Activated T-helper 2 cell treated with anti-CD3 and anti-CD28 coated beads, Interferon-gamma antibody, Interleukin-2, Interleukin-4, amounts not matched to agents 10 μg/mL and 5 μg/mL and 100 μg/mL, durations not matched to agents 14 hours and 24 hours and 36 hours (primary cell): ENCODE results near the gene SLC34A1. TPM values are rescaled to one million over a fixed set of nuclear protein-coding genes. Genes with fewer than 3 reads are reported as not detected.

Experiments
- DNase-seq: peaks from one replicate; pipeline ENCODE4 v3.0.0; 2021; ENCODE audit warnings: low spot score
- H3K27ac Mint-ChIP-seq: one replicate; pipeline ENCODE4 v1.8.0; 2021; ENCODE audit warnings: mixed read lengths
- H3K27me3 Mint-ChIP-seq: one replicate; pipeline ENCODE4 v1.8.0; 2021; ENCODE audit warnings: low read depth, mixed read lengths
- H3K36me3 Mint-ChIP-seq: one replicate; pipeline ENCODE4 v1.8.0; 2021; ENCODE audit warnings: low read depth, mixed read lengths
- H3K4me1 Mint-ChIP-seq: one replicate; pipeline ENCODE4 v1.8.0; 2021; ENCODE audit warnings: low read depth, mixed read lengths
- H3K4me3 Mint-ChIP-seq: one replicate; pipeline ENCODE4 v1.8.0; 2021; ENCODE audit warnings: low read depth, mild to moderate bottlenecking, moderate library complexity, mixed read lengths
- H3K9me3 Mint-ChIP-seq: one replicate; pipeline ENCODE4 v1.8.0; 2021; ENCODE audit warnings: mixed read lengths
- intact Hi-C: fragments of 100-400 bp; cut with micrococcal nuclease; formaldehyde crosslinking; loops from one replicate; pipeline ENCODE4 v1.15.1; 2023
- total RNA-seq: library from RNA; stranded (reverse); gene quantifications from 2 replicates; pipeline ENCODE4 v1.2.3, GENCODE V29; 2022

SLC34A1 gene
- total RNA-seq, 1 donor from 2014 or later = not detected

DNA sequence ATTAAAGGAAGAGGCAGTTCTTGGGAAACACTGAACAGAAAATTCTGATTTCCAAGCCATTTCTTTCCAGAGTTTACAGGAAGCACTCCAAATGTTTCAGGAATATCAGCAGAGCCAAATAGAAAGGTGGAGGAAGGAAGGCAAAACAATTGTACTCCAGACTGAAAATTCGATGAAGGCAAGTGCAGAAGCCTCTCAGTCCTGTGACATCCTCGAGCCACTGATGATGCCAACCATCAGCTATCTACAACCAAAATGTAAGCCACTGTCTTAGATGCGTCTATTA lies 34.9 kb upstream of the SLC34A1 start:
- no peaks in the 10 kb centered on the region for H3K9me3 Mint-ChIP-seq
- peak overlapping the region; percentile 95 for H3K4me3 Mint-ChIP-seq
- H3K27ac Mint-ChIP-seq = peak overlapping the region; percentile 60
- intact Hi-C loops = no loop called here
- peaks cover 34% of the 10 kb centered on the region for H3K4me1 Mint-ChIP-seq
- H3K27me3 Mint-ChIP-seq = no peaks in the 10 kb centered on the region
- no peak for DNase-seq
- H3K36me3 Mint-ChIP-seq = peaks cover 42% of the 10 kb centered on the region

DNA sequence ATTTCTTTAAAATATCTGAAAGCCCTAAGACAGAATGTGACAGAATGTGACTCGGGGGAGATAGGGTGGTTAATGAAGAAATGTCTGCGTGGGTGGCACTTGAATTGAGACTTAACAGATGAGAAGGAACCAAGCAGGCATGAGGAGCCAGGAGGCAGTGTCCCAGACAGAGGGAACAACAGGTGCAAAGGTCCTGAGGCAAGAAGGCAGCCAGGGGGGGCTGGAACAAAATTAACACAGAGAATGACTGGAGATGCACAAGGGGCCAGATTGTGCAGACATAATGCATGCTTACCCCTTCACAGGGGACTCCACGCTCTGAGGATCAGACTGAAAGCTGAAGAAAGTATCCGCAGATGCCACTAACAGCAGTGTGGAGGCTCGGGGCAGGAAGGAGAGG lies 34.5 kb upstream of the SLC34A1 start:
- Mint-ChIP-seq H3K4me1 (peaks cover 36% of the 10 kb centered on the region), H3K27ac (peak overlapping the region; percentile 50), H3K4me3 (peak overlapping the region; percentile 95), H3K9me3 (no peaks in the 10 kb centered on the region), H3K27me3 (no peaks in the 10 kb centered on the region), H3K36me3 (peaks cover 42% of the 10 kb centered on the region)
- intact Hi-C loops = loop anchor here (2.0 kb wide), 1 partner anchor 37 kb away; no protein-coding TSS in a partner anchor
- DNase-seq = no peak

DNA sequence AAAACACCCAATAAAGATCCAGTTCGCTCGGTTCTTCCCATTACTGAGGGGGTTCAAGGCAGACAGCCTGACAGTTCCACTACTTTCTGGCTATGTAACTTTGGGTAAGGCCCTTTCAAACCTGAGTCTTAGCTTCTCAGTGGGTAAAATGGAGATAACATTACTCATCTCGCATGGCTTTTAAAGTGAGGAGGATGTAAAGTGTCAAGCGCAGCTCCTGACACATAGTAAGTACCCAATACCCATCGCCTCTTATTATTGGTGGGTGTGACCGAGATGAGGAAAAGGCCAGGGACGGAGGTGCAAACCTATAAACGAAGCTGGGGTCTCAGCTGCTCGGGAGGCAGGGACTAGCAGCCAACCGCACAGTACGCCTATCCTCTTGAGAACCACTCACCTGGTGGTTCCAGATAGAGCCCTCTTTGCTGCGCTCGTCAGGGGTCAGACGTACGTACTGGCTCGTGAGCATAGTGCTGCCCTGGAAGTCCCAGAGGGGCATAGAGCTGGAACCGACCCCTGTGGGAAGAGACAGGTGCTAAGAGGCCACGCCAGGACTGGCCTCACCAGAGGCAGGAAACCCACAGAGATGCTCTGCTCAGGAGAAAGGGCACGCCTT lies 33.4 kb upstream of the SLC34A1 start:
- intact Hi-C loops = loop anchor here (1.0 to 2.0 kb wide), 3 partner anchors 13 to 78 kb away; no protein-coding TSS in a partner anchor

DNA sequence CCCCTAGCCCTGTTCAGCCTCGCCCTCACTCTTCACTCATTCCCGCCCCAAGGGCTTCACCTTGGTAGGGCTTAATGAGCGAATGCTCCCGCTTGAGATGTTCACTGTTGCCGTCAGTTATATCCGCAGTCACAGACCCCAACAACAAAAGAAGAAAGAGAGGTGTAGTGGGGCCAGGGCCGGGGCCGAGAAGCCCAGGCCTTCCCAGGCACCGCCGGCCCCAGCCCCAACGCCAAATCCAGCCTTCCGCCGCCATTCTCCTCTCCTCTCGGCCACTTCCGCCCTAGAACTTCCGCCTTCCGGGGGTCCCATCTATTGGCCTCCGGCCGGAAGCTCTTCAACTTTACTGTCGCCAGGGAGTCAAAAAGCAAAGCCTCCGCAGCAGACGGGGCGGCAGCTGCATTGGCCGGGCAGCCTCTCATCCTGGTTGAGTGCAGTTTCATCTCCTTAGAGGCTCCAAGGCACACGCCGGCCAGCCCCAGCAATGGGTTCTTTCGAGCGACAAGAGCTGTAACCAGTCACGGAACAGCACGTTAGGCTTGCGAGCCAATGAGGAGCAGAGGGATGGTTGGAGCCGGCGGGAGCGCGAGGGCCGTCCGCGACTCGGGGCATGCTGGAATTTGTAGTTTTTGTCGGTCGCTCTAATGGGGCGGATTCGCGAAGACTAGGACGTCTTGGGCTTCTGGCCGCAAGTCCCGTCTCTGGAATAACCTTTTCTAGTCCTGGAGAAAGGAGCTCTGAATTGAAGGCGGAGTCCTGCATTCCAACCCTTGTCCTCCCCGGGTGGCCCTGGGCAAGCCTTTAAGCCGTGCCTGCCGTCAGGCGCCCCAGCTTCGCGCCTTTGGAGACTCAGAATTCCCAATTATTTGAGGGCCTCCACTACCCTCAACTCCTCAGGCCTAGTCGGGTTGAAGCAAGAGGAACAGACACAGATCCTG lies 32.6 kb upstream of the SLC34A1 start, which contains the start of gene LMAN2:
Gene LMAN2 (minus strand): TSS at position 277 of the 938 bp plus-strand sequence. CDS start 21 bp downstream, at position 256.
- peaks cover 8% of the 10 kb centered on the region for H3K9me3 Mint-ChIP-seq
- peaks cover 31% of the 10 kb centered on the region for H3K36me3 Mint-ChIP-seq
- peak; percentile 92 for DNase-seq
- peak within 1 kb of the TSS; percentile 100 for H3K27ac Mint-ChIP-seq
- peaks cover 44% of the 10 kb centered on the region for H3K4me1 Mint-ChIP-seq
- intact Hi-C loops = loop anchor here (1.0 to 2.0 kb wide), 3 partner anchors 13 to 78 kb away; no protein-coding TSS in a partner anchor
- H3K4me3 Mint-ChIP-seq = peak within 1 kb of the TSS; percentile 95
- H3K27me3 Mint-ChIP-seq = no peaks in the 10 kb centered on the region

More for the DNA sequence above, 33.4 kb upstream of the SLC34A1 start:
- no peaks in the 10 kb centered on the region for H3K27me3 Mint-ChIP-seq
- no peak for DNase-seq
- peaks cover 39% of the 10 kb centered on the region for H3K4me1 Mint-ChIP-seq
- H3K27ac Mint-ChIP-seq = peak overlapping the region; percentile 100
- peak overlapping the region; percentile 95 for H3K4me3 Mint-ChIP-seq
- peaks cover 38% of the 10 kb centered on the region for H3K36me3 Mint-ChIP-seq
- peaks cover 8% of the 10 kb centered on the region for H3K9me3 Mint-ChIP-seq

DNA sequence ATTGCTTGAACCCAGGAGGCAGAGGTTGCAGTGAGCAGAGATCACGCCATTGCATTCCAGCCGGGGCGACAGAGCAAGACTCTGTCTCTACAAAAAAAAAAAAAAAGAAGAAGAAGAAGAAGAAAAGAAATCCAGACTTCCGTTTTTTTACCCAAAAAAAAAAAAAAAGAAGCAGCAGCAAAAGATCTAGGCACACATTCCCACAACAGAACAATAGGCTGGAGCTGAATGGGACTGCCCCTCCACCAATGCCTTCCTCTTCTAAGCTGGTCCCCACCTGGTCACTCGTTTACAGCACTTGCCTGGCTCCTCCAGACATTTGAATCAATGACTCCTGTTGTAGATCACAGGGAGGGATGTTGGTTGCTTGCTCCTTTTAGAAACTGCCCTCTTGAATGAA lies 31.1 kb upstream of the SLC34A1 start:
- no peak overlapping the region for H3K27ac Mint-ChIP-seq
- intact Hi-C loops = no loop called here
- H3K4me3 Mint-ChIP-seq = no peak overlapping the region
- DNase-seq = no peak
- no peaks in the 10 kb centered on the region for H3K27me3 Mint-ChIP-seq
- H3K9me3 Mint-ChIP-seq = peaks cover 8% of the 10 kb centered on the region
- H3K36me3 Mint-ChIP-seq = peaks cover 19% of the 10 kb centered on the region
- H3K4me1 Mint-ChIP-seq = peaks cover 45% of the 10 kb centered on the region

DNA sequence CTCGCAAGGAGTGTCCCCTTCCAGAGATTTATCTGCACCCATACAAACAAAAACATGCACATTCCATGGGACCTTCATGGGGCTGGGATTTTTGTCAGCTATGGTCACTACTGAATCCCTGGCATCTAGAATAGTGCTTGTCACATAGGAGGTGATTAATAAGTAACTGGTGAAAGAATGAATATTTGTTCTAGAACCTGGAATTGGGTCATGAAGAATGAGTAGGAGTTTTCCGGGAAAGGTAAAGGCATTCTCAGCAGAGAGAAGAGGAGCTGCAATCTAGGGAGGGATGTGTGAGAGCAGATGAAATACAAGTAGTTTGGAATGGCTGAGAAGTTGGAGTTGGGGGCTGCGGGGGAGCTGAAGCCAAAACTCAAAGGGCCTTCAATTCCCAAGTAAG lies 30.0 kb upstream of the SLC34A1 start:
- Mint-ChIP-seq H3K4me1 (peaks cover 48% of the 10 kb centered on the region), H3K4me3 (no peak overlapping the region), H3K27ac (no peak overlapping the region), H3K27me3 (no peaks in the 10 kb centered on the region), H3K36me3 (peaks cover 15% of the 10 kb centered on the region), H3K9me3 (peaks cover 8% of the 10 kb centered on the region)
- no peak for DNase-seq
- intact Hi-C loops = no loop called here

DNA sequence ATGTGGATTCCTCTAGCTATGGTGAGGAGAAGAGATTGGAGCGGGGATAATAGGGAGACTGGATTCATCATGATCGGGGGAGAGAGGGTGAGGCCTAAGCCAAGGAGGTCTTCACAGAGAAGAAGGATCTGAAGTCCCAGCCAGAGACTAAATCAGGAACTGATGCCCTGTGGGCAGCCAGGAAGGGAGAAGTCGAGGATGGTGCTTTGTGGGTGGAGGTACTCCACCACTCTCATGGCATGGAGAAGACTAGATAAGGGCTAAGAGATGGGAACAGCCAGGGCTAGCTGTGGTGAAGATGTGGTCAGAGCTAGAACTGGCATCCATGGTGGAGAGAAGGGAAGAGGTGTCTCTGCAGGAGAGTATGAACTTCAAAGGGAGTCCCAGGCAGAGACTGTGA lies 29.5 kb upstream of the SLC34A1 start:
- Mint-ChIP-seq H3K4me3 (no peak overlapping the region), H3K36me3 (peaks cover 12% of the 10 kb centered on the region), H3K9me3 (peaks cover 8% of the 10 kb centered on the region), H3K27ac (no peak overlapping the region), H3K4me1 (peaks cover 50% of the 10 kb centered on the region), H3K27me3 (no peaks in the 10 kb centered on the region)
- no peak for DNase-seq
- intact Hi-C loops = no loop called here

DNA sequence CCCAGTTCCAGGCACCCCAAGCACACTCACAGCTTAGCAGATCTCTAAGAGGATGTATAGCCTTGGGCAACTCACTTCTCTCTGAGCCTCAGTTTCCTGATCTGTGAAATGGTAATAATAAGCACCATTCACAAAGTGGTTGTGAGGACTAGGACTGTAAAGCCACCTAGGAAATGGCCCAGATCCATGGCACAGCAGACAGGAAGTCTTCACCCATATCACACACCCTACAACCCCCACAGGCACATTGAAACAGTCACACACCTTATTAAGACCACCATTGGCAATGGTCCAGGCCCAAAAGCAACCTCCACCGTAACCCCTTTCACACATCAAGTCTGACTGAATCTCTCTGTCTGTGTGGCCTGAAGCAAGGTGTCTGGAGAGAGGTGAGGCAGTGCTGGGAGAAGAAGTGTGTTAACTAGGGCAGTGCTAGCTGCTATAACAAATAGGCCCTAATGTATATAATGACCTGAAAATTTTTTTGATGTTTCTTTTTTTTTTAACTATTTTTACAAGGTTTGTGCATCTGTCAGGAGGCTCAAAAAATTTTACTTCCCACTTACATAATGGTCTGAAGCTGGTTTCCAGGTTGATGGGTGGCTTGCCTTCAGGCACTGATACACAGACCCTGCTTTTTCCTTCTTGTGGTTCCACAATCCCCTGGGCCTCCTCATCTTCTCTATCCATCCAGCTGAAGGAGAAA lies 28.9 kb upstream of the SLC34A1 start:
- intact Hi-C loops = no loop called here
- H3K36me3 Mint-ChIP-seq = peaks cover 11% of the 10 kb centered on the region
- peaks cover 8% of the 10 kb centered on the region for H3K9me3 Mint-ChIP-seq
- H3K27ac Mint-ChIP-seq = no peak overlapping the region
- no peak for DNase-seq
- no peaks in the 10 kb centered on the region for H3K27me3 Mint-ChIP-seq
- H3K4me3 Mint-ChIP-seq = no peak overlapping the region
- H3K4me1 Mint-ChIP-seq = peaks cover 50% of the 10 kb centered on the region

DNA sequence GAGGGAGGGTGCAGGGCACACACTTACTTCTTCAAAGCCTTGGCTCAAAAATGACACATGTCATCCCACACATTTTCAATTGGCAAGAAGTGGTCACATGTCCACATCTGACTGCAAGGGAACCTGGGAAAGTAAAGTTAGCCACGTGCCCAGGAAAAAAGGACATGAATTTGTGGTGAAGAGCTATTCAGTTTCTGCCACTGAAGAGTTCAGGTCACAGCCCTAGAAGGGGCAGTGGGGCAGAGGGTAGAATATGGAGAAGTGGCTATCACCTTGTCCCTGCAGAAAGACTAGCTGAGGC lies 28.4 kb upstream of the SLC34A1 start:
- intact Hi-C loops = loop anchor here (2.0 kb wide), 1 partner anchor 17 kb away; no protein-coding TSS in a partner anchor
- Mint-ChIP-seq H3K4me1 (peaks cover 46% of the 10 kb centered on the region), H3K27ac (no peak overlapping the region), H3K9me3 (peaks cover 8% of the 10 kb centered on the region), H3K36me3 (peaks cover 7% of the 10 kb centered on the region), H3K4me3 (no peak overlapping the region), H3K27me3 (no peaks in the 10 kb centered on the region)
- no peak for DNase-seq

DNA sequence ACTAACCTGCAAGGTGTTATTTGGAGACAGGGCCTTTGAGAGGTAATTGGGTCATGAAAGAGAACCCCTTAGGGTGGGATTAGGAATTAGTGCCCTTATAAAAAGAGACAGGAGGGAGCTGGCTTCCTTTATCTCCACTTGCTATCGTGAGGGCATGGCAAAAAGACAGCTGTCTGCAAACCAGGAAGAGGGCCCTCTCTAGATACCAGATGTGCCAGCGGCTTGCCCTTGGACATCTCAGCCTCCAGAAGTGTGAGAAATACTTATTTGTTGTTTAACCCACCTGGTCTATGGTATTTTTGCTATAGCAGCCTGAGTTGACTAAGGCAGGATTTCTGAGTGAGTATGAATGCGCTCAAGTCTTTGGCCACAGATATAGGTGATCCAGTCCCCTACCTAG lies 27.5 kb upstream of the SLC34A1 start:
- Mint-ChIP-seq H3K27me3 (no peaks in the 10 kb centered on the region), H3K27ac (peak overlapping the region; percentile 1), H3K4me1 (peaks cover 50% of the 10 kb centered on the region)

DNA sequence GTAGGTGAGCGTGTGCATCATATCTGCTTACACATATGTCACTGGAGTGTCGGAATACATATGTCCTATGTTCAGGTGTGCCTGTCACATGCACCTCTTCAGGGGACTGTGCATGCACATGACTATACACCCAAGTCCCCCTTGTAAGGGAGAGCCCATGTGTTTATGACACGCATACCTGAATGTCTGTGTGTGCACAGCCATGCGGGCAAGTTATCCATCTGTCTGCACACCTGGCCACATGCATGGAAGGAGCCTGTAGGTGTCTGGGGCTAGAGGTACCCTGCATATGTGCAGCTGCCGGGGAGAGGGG lies 27.1 kb upstream of the SLC34A1 start:
- Mint-ChIP-seq H3K9me3 (peaks cover 8% of the 10 kb centered on the region), H3K4me1 (peaks cover 51% of the 10 kb centered on the region), H3K36me3 (peaks cover 12% of the 10 kb centered on the region), H3K27ac (peak overlapping the region; percentile 48), H3K4me3 (peak overlapping the region; percentile 88), H3K27me3 (no peaks in the 10 kb centered on the region)
- intact Hi-C loops = loop anchor here (2.0 kb wide), 1 partner anchor 16 kb away; no protein-coding TSS in a partner anchor
- DNase-seq = no peak

More for the DNA sequence above, 27.5 kb upstream of the SLC34A1 start:
- peaks cover 8% of the 10 kb centered on the region for H3K9me3 Mint-ChIP-seq
- no peak overlapping the region for H3K4me3 Mint-ChIP-seq
- intact Hi-C loops = loop anchor here (2.0 kb wide), 1 partner anchor 16 kb away; no protein-coding TSS in a partner anchor
- DNase-seq = no peak
- H3K36me3 Mint-ChIP-seq = peaks cover 8% of the 10 kb centered on the region

DNA sequence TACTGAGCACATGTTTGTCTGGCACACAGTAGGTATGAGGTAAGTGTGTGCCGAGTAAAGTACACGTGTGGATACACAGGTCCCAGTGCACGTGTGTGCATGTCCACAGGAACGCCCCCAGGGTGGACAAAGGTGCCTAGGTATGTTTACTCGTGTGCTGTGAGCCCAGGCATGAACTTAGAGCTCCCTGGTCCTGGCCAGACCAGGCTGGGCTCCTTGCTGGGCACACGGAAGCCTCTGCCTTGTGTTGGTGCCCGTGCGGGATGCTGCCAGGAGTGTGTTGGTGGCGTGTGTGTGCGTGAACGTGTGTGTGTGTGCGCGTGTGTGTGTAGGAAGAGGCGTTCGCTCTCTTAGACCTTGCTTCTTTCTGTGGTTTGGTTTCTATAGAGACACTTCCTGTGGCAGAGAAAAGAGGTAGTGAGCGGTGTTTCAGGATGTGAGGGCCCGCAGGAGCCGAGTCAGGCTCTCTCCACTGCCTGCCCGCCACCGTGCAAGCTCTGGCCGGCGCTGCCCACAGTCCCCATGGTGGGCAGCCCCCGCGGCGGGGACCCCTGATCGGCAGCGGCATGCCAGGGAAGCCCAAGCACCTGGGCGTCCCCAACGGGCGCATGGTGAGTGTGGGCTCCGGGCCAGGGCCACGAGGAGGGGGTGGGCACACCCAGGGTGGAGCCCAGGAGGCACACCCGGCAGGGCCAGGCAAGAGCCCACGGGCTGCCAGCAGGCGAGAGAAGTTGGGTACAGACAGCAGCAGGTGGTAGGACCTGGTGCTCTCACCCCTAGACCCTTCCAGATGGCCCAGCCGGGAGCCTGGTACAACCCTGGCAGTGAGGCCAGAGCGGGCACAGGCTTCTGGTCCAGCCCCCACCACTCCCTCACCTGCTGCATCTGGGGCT lies 26.5 kb upstream of the SLC34A1 start, which contains the start of gene RGS14:
Gene RGS14 (plus strand): TSS at position 466 of the 893 bp plus-strand sequence. CDS start 101 bp downstream, at position 567.
- intact Hi-C loops = loop anchor here (2.0 kb wide), 1 partner anchor 15 kb away; no protein-coding TSS in a partner anchor
- peak within 1 kb of the TSS; percentile 74 for H3K27ac Mint-ChIP-seq
- no peaks in the 10 kb centered on the region for H3K27me3 Mint-ChIP-seq
- peaks cover 15% of the 10 kb centered on the region for H3K36me3 Mint-ChIP-seq
- peak; percentile 72 for DNase-seq
- peak within 1 kb of the TSS; percentile 88 for H3K4me3 Mint-ChIP-seq
- H3K9me3 Mint-ChIP-seq = peaks cover 8% of the 10 kb centered on the region
- peaks cover 53% of the 10 kb centered on the region for H3K4me1 Mint-ChIP-seq
